Stimulated activated CD4-positive, alpha-beta T cell treated with anti-CD3 and anti-CD28 coated beads, Interleukin-15, amount 100 ng/mL, for 24 hours (primary cell): Measurements from ENCODE around the gene TIMELESS.
"Not testable (repeated sequence)": the region's sequence is repeated elsewhere in the genome, so short reads cannot be mapped to it uniquely, and the experiment has no call there.

ENCODE experiments used
- DNase-seq: peaks from one replicate; pipeline ENCODE4 v3.0.0-alpha.2; 2020

Gene TIMELESS

DNA sequence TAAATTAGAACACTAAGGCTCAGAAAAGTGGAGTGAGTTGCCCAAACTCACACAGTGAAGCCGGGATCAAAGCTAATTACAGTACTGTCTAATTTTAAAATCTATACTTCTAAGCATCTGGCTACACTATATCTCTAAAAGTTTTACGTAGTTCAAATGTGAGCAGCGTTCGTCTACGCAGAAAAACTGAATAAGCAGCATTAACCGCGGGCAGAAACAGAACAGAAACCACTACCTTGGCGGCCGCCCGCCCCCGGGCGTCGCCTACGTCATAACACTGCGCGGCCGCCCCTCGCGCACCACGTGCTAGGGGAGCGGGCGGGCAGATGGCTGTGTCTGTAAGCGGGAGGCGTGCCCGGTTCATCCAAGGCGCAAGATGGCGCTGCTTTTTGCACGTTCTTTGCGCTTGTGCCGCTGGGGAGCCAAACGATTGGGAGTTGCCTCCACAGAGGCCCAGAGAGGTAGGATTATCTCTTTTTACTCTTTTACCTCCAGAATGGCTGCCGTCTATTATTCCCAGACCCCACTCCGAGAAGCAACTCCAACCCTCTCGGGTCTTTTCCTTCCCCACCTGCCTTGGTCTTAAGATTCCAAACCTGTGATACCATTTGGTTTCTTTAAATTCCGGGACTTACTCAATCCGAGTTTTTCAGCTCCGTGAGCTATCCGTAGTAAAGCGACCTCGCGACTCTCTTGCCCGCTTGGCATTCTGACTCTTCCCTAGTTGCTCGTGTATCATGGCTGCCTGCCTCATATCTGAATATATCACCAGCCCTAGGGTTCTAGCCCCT, 19.2 kb upstream of the TIMELESS start, which contains the start of gene SPRYD4:
Gene SPRYD4 (plus strand): TSS at position 363 of the 791 bp plus-strand sequence. CDS start 14 bp downstream, at position 377.
- peak; percentile 94 for DNase-seq

DNA sequence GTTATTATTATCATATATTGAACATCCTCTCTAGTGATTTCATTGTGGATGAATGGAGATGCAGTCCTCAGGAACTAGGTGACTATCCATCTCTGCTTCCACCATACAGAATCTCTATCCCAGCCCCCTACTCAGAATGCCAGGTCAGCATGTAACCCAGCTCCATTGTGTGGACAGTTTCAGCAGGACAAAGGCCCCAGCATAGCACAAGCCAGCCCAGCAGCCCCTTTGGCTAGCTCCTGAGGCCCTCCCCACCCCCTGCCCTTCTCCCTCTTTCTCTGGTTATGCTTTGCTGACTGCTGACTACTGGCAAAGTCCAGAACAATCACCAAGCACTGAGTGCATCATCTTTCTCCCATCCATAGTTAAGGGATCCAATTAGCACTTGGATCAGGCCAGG, 13.3 kb upstream of the TIMELESS start:
- DNase-seq: no peak

DNA sequence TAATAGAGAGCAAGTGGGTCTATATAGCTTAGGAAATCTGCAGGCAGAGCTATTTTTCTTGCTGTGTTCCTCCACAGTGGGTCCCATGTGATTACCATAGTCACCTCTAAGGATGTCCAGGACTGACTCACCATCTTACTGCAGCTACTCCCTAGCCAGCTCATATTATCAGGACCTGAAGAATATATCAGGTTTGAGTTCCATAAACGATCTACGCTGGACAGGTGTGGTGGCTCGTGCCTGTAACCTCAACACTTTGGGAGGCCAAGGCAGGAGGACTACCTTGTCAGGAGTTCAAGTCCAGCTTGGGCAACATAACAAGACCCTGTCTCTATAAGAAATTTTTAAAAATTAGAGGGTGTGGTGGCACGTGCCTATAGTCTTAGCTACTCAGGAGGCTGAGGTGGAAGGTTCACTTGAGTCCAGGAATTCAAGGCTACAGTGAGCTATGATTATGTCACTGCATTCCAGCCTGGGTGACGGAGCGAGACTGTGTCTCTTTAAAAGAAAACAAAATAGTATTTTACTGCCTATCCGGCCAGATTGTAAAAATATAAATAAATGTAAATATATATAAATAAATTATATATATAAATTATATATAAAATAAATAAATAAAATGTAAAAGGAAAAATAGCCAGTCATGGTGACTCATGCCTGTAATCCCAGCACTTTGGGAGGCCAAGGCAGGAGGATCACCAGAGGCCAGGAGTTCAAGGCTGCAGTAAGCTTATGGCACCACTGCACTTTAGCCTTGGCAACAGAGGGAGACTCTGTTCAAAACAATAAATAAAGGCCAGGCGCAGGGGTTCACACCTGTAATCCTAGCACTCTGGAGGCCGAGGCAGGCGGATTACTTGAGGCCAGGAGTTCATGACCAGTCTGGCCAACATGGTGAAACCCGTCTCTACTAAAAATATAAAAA, 12.3 kb upstream of the TIMELESS start:
- no peak for DNase-seq

DNA sequence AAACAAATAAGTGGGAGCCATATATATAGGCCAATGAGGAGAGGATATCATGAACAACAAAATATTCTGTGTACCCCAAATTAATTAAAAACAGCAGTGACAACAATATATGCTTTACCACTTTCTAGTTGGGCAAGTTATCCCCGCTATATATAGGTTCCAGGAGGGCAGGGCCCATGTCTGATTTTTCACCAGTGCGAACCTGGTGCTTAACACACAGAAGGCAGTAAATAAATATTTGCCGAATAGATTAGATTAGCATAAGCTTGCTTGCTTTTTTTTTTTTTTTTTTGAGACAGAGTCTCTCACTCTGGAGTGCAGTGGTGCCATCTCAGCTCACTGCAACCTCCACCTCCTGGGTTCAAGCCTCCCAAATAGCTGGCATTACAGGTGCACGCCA, 8.6 kb upstream of the TIMELESS start:
- DNase-seq: no peak

DNA sequence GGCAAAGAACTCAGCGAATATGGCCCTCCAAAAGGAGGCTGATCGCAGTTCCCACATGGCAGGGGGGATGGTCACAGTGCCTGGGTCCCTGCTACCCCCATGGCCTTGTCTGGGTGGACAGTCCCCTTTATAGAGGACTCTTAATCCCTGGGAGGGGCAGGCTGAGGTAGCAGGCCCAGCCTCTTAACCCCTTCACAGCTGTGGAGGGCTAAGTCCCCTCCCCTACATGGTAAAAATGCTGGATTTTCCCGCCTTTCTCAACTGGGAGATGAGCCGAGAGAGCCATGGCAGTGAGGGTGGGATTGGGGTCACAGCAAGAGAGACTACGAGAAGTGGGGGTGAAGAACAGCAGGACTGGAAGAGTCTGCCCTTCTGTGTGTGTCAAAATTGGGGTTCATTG, 5.3 kb upstream of the TIMELESS start, which contains the start of gene MIP:
Gene MIP (minus strand): TSS at position 101 of the 400 bp plus-strand sequence. CDS start 44 bp downstream, at position 57.
- no peak for DNase-seq

DNA sequence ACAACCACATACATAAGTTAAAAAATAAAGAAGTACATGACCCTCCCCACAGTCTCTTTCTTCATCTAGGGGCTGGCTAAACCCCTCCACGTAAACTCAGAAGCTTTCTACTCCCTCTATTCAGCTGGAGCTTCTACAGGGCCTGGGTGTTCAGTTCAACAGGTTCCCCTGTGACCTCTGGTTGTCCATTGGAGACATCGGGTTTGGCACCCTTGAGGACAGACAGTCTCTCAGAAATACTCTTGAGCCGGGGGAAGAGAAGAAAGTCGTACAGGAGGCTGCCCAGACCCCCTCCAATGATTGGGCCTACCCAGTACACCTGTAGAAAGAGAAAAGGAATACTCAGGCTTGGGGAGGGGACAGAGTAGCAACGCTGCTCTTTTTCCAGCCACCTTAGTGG, 1.9 kb upstream of the TIMELESS start:
- DNase-seq: no peak

DNA sequence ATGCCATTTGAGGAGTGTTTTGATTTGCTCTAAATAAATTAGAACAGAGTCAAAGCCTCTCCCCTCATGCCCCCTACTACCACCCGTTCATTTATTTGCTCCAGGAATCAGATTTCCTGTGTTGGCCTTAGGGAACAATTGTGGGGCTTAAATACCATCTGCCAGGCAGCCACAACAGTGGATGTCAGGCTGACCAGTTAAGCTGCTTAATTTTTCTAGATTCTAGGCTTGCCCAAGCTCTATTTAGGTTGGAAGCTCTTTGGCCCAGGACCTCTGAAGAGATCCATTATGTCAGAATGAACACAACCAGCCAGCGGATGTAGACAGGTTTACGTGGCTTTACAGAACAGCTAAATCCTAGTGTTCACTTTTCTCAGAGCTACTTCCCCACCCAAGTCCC, 1.0 kb upstream of the TIMELESS start:
- no peak for DNase-seq

DNA sequence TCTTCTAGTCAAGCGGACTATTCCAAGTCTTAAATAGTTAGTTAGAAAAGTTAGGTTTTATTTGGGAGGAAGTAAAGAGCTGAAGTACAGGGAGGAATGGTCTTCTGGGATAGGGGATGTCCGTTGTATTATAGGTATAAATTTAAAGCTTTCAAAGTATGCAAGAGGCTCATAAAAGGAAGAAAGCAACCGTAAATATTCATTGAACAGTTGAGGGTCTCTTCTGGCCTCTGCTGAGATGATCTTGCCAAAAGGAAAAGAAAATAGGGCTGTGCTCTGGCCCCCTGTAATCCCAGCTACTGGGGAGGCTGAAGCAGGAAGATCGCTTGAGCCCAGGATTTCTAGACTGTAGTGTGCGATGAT, 377 bp upstream of the TIMELESS start:
- no peak for DNase-seq

DNA sequence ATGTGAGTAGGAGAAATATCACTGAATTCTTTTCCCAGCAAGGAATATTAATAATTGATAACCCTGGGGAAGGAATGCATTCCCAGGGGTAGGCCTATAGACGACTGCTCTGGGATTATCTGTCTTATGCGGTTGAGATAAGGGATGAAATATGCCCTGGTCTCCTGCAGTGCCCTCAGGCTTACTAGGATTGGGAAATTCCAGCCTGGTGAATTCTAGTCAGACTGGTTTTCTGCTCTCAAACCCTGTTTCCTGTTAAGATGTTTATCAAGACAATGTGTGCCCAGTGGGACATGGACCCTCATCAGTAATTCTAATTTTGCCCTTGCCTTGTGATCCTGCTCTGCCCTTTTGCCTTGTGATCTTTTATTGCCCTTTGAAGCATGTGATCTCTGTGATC, 6.0 kb downstream of the TIMELESS start:
- not testable (repeated sequence) for DNase-seq

DNA sequence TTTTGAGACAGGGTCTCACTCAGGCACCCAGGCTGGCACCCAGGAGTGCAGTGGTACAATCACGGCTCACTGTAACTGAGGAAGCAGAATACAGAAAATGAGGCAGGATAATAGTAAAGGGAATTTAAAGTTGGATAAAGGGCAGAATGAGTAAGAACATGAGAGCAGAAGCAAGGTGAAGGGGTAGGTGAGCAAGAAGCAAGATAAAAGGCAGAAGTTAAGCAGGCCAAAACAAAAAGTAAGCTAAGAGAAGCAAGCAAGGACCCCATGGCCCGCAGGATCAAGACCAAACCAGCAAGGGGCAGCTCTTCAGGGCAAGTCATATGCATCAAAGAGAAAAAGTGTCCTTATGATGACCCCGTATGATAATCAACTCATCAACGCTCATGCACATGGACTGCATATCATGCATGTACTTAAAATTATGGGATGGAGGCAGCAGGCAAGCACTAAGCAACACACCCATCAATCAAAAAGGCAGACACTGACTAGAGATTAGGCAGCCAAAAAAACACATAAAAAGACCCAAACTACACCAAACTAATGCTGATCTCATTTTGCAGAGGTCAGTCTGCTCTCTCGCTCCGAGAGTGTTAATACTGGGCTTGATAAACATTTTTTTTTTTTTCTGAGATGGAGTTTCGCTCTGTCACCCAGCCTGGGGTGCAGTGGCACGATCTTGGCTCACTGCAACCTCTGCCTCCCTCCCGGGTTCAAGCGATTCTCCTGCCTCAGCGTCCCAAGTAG, 11.6 kb downstream of the TIMELESS start:
- no peak for DNase-seq

DNA sequence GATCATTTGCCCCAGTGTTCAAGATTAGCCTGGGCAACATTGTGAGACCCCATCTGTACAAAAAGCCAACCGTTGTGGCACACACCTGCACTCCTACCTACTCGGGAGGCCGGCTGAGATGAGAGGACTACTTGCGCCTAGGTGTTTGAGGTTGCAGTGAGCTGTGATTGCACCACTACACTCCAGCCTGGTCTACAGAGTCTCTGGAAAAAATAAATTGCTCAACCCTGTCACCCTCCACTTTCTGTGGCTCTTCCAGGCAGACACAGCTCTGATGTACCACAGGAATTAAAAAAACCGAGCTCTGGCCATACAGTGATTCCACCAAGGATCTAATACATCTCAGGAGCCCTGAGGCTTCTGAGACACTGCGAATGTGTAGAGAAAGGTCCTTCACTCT, 14.4 kb downstream of the TIMELESS start:
- no peak for DNase-seq

DNA sequence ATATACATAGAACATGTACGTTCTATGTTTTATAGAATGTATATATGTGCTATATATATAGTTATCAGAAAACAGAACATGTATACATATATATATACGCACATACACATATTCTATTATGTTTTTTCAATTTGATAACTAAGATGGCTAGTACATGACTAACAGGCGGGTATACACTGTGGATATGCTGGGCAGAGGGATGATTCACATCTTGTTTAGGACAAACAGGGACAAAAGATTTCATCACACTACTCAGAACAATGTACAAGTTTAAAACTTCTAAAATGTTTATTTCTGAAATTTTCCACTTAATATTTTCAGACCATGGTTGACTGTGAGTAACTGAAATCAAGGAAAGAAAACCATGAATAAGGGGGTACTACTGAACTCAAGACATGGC, 17.4 kb downstream of the TIMELESS start:
- DNase-seq: no peak

DNA sequence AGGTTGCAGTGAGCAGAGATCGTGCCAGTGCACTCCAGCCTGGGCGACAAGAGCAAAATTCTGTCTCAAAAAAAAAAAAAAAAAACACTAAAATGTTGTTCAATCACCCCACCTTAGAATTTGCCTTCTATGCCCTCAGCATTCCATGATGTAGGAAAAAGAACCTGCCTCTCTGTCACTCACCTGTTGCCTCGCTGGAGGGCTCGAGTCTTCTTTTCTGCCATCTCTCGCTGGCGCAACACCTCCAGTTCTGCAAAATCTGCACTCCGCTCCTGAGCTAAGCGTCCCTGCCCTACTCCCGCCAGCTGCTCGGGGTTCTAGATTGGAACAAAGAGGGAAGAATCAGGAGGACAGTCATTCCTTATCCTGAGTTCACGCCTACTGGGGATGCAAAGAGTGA, 17.9 kb downstream of the TIMELESS start:
- DNase-seq: no peak

DNA sequence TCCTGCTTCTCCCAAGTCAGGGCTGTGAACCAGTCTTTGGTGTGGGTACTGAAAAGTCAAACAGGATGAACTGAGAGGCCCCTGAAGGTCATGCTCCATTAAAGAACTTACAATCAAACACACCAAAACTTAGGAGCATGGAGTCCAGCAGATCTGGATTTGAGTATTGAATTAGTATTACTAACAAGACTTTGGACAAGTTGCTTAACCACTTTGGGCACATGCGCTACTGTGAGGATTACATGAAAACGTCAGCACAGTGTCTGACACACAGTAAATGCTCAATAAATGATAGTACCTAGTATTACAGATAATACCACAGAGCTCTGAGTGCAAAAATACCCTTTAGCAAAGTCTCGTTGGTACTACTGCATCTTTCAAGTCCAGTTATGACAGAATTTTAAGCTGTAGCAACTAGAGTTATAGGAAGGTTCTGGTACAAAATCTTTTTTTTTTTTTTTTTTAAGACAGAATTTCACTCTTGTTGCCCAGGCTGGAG, 23.2 kb downstream of the TIMELESS start:
- no peak for DNase-seq

DNA sequence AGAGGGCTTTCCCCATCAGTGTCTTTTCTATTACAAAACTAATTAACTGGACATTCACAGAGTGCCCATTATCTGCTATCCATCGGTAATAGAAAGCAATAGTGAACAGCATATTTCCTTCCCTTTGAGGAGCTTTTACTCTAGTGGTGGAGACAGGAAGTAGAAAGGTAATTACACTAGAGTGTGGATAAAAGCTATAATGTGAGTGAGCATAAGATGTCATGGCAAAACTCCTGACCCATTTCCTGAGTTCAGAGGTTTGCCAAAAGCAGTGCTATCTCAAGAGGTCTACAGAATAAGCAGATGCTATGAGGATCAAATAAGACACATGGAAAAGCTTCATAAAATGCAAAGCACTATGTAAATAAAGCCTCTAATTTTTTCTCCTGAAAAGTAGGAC, 24.0 kb downstream of the TIMELESS start:
- DNase-seq: no peak

DNA sequence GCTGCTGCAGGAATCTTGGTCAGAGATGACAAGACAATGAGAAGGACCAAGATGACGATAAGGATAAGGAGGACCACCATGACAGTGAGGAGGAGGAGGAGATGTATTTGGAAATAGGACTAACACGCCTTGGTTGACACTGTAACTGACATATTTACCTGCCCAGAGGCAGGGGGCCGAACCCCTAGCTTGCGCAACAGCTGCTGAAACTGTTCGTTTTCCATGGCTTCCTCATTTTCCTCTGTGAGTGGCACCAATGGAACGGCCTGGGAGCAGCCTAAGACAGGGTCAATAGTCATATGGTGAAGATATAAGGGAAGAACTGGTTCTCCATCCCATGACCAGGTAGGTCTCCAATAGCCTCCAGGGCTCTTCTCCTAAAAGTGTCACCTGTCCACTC, 28.8 kb downstream of the TIMELESS start:
- no peak for DNase-seq

DNA sequence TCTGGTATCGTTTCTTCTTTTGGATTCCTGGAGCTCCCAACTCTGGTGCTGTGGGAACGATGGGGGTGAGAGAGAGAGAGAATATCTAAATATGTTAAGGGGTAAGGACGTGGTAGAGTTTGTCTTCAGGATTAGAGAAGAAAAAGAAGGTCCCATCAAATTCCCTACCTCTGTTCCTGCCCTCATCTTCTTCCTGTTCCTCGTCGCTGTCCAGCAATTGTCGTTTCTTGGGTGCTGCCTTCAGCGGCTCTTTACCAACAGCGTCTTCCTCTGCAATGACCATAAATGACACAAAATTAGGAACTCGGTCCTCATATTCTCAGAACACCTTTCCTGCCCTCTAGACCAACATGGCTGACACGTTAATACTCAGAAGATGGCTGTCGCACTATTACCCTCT, 31.5 kb downstream of the TIMELESS start:
- no peak for DNase-seq

DNA sequence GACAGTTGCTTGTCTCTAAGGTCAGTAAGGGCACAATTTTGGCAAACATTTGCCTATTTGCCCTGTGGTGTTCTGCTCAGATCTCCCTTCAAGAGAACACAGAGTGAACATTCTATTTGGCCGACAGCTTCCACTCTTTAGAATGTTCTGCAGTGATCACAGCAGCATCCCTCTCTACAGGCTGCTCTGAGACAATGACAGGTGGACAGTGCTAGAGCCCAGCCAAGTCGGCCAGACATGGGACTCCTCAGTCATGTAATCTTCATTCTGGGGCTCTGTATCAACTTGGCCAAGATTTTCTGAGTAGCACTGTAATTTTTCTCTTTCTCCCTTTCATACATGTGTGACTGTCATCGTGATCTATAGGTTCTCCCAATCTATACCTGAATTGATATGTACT, 34.8 kb downstream of the TIMELESS start:
- no peak for DNase-seq

DNA sequence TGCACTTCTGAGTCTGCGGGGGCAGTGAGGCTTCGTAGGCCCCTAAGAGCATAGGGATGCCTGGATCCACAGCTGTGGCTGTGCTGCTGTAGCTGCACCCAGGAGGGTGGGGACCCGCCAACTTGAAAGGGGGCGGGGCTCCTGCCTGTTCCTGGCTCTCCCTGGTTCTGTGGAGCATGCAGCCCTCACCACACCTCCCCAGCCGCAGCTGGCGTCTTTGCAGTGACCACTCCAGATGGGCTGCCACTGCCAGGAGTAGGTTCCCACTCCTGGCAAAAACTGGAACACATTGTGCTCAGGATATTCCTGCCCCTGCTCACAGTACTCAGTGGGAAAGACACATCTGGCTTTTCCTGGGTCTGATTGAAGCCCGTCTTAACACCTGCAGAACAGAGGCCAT, 35.8 kb downstream of the TIMELESS start:
- peak; percentile 5 for DNase-seq

DNA sequence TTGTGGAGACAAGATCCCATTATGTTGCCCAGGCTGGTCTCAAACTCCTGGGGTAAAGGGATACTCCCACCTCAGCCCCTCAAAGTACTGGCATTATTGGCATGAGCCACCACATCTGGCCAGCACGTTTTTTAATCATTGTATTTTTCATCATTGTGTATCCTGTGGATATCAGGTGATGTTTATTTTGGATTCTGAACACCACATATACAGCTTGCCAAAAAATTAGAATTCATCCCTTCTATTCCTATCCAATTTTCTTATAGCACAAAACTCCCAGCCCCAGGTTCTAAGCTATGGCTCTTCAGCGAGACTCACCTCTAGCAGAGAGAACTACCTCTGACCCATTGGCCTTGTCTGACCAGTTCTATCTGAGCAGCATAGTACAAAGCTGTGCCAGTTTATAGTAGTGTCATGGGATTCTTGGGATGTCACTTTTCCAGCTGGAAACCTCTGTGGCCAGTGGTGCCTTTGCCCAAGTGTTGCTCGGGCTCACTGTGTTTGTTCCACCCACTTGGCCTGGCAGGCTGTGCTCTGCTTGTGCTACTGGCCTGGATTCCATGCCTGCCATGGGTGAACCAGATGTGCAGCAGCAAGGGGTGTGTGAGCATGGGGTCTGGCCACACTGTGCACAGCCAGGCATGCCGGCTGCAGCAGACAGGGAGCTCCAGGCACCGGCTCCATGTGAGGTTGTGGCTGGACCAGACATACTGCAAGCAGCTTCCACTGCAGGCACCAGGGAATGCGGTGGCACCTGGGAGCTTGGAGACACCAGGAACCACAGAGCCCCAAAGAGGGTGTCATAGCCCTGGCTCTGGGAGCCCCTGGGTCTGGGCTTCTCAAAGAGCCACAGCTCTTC, 37.2 kb downstream of the TIMELESS start:
- DNase-seq: no peak

DNA sequence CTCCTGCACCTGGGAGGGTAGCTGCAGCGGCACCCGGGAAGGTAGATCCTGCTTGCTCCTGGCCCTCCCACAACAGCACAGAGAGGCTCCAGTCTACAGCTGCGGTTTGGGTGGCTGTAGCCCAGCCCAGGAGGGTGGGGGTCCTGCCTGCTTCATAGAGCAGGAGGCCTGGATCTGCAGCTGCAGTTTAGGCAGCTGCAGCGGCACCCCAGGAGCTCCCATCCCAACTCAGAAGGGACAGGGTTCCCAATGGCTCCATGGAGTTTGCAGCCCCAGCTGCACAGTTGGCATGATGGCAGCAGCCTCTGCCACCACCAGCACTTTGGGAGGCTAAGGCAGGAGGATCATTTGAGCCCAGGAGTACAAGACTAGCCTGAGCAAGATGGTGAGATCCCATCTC, 38.5 kb downstream of the TIMELESS start:
- no peak for DNase-seq

DNA sequence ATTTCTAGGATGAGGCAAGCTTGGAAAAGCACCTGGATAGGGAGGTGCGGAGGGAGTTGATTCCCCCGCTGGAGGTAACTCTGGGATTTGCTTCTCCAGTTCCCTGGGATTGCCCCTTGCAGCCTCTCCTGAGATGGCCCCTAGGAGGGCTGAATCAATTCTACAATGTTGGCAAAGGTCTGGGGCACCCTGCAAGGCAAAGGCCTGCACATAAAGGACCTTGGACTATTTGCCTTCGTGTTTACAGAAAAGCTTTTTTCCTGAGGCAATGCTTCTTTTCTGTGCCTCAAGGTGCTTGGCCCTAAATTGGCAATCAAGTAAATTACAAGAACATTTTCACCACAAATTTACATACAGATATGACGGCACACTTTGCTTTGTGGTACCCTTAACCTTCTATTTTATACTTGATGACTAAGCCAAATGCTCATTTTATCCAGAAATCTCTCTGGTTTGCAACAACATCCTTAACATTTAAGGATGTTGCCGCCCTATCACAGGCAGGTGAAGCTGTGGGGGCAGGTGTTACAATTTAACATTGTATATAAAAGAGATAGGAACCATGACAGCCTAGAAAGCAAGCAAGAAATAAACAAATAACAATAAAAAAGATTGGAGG, 40.3 kb downstream of the TIMELESS start:
- DNase-seq: no peak
